ENCODE measurements around the gene PRMT5. TPM values are rescaled to one million over a fixed set of nuclear protein-coding genes. Genes with fewer than 3 reads are reported as not detected.
A peak's percentile ranks its signal among the peaks of the same experiment; 100 is the strongest.

PRMT5 gene
- total and polyA plus RNA-seq, 10 donors, result 18.6 to 44.7 (median 35.9) TPM

GRCh38 chr14:22925513-22925912, 3.7 kb downstream of the PRMT5 start:
- 96 to 98% (median 97%) methylated on average over 8 of the region's 8 CpGs for WGBS, 5 donors
- DNase-seq, result no peak
- intact Hi-C loops (cut with DNase I; ENCODE audit: low total_unique reads), result no loop called here

GRCh38 chr14:22923746-22924145, 5.4 kb downstream of the PRMT5 start:
- Histone ChIP-seq H3K36me3 (peaks cover 0 to 70% (median 61%) of the 10 kb centered on the region in 6 donors), H3K27me3 (replicated peaks in 1 of 7) (no peaks in the 10 kb centered on the region), H3K4me3 (no peak overlapping the region), H3K27ac (no peak overlapping the region), H3K4me1 (peaks cover 17 to 41% (median 21%) of the 10 kb centered on the region in 6 donors), H3K9me3 (no peaks in the 10 kb centered on the region)
- 92 to 99% (median 96%) methylated on average over 5 of the region's 5 CpGs for WGBS, 5 donors
- DNase-seq, result no peak
- intact Hi-C loops (cut with DNase I; ENCODE audit: low total_unique reads), result no loop called here
- no peak for TF ChIP-seq POLR2A (IDR thresholded peaks at IDR 0.05)

More at GRCh38 chr14:22925513-22925912, 3.7 kb downstream of the PRMT5 start:
- Histone ChIP-seq H3K27ac (no peak overlapping the region), H3K36me3 (peaks cover 0 to 65% (median 56%) of the 10 kb centered on the region in 6 donors), H3K4me1 (peaks cover 12 to 41% (median 21%) of the 10 kb centered on the region in 6 donors), H3K9me3 (no peaks in the 10 kb centered on the region), H3K27me3 (replicated peaks in 1 of 7) (no peaks in the 10 kb centered on the region), H3K4me3 (no peak overlapping the region)
- TF ChIP-seq POLR2A (IDR thresholded peaks at IDR 0.05) (no peak), POLR2AphosphoS5 (IDR thresholded peaks at IDR 0.05) (no peak), CTCF (IDR thresholded peaks at IDR 0.05 in 8 of 11, conservative IDR thresholded peaks at IDR 0.05 in 3 of 11) (no peak)

- Histone ChIP-seq H3K4me1 (peaks cover 11 to 37% (median 17%) of the 10 kb centered on the region in 6 donors), H3K36me3 (peaks cover 0 to 71% (median 61%) of the 10 kb centered on the region in 6 donors), H3K27ac (no peak overlapping the region), H3K9me3 (no peaks in the 10 kb centered on the region), H3K4me3 (no peak overlapping the region), H3K27me3 (replicated peaks in 1 of 7) (no peaks in the 10 kb centered on the region)
- no peak for DNase-seq
- no peak for TF ChIP-seq CTCF (IDR thresholded peaks at IDR 0.05 in 8 of 11, conservative IDR thresholded peaks at IDR 0.05 in 3 of 11)
- no peak for TF ChIP-seq POLR2AphosphoS5 (IDR thresholded peaks at IDR 0.05)
- TF ChIP-seq POLR2A (IDR thresholded peaks at IDR 0.05), result no peak
- intact Hi-C loops (cut with DNase I; ENCODE audit: low total_unique reads), result no loop called here
- 78 to 93% (median 89%) methylated on average over 2 of the region's 2 CpGs for WGBS, 5 donors
Measured at GRCh38 chr14:22922294-22922693, 6.9 kb downstream of the PRMT5 start.

DNA sequence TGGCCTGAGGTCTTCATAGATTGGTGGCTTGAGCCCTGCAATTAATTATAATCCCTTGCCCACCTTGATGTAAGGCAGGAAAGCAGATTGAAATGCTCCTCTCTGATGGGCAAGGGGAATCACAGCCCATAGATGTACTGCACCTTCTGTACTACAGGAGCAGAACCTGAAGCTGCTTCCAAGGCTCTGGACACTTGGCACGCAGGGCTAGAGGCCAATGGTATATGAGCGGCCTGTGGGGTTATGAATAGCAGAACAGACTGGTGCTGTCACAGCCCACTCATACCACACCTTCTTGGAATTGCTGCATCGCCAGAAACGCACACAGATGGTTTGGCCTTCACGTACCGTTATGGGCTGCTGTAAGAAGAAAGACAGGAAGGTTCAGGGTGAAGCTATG, 8.5 kb downstream of the PRMT5 start:
- peak overlapping the region in 1 of 8 donors; percentile 100 for H3K27ac ChIP-seq
- H3K27me3 ChIP-seq (replicated peaks in 1 of 7), result no peaks in the 10 kb centered on the region
- 88 to 96% (median 91%) methylated on average over 6 of the region's 6 CpGs for WGBS, 5 donors
- TF ChIP-seq POLR2AphosphoS5 (IDR thresholded peaks at IDR 0.05) (no peak), POLR2A (IDR thresholded peaks at IDR 0.05) (no peak), CTCF (IDR thresholded peaks at IDR 0.05 in 8 of 11, conservative IDR thresholded peaks at IDR 0.05 in 3 of 11) (no peak)
- DNase-seq, result no peak
- H3K9me3 ChIP-seq, result no peaks in the 10 kb centered on the region
- peaks cover 0 to 74% (median 51%) of the 10 kb centered on the region in 6 donors for H3K36me3 ChIP-seq
- peaks cover 19 to 39% (median 31%) of the 10 kb centered on the region in 6 donors for H3K4me1 ChIP-seq
- intact Hi-C loops (cut with DNase I; ENCODE audit: low total_unique reads), result no loop called here
- no peak overlapping the region for H3K4me3 ChIP-seq

DNA sequence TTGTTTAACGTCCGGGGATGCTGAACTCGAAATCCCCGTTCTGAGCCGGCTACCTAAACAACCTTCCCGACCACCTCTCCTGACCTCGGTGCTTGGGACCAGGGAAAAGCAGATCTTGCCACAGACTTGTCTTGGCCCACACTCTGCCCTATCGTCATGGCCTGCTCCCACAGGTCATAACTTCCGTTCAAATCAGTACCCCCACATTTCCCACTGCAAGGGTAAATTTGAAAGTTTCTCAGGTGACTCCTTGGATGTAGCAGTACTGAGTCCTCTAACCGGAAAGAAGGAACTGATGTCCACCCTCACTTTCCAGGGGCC, 9.6 kb downstream of the PRMT5 start:
- WGBS, 5 donors, result 8 to 13% (median 8%) methylated on average over 7 to 10 of the region's 10 CpGs
- Histone ChIP-seq H3K27ac (peak overlapping the region; percentile 76 to 100 (median 99)), H3K36me3 (peaks cover 0 to 66% (median 41%) of the 10 kb centered on the region in 6 donors), H3K9me3 (no peaks in the 10 kb centered on the region), H3K27me3 (replicated peaks in 1 of 7) (no peaks in the 10 kb centered on the region), H3K4me1 (peaks cover 26 to 50% (median 42%) of the 10 kb centered on the region in 6 donors), H3K4me3 (peak overlapping the region in 7 of 8 donors; percentile 28 to 86 (median 63))
- no peak for DNase-seq
- intact Hi-C loops (cut with DNase I; ENCODE audit: low total_unique reads), result no loop called here
- TF ChIP-seq POLR2A (IDR thresholded peaks at IDR 0.05), result no peak
- TF ChIP-seq POLR2AphosphoS5 (IDR thresholded peaks at IDR 0.05), result no peak
- TF ChIP-seq CTCF (IDR thresholded peaks at IDR 0.05 in 8 of 11, conservative IDR thresholded peaks at IDR 0.05 in 3 of 11), result no peak

All from spleen (tissue), 11 donors.